Trophoblast cell (in vitro differentiated cells and primary cell): ENCODE results near the gene PDXP.

ENCODE experiments used
- DNase-seq, 2 donors: peaks; one replicate each; pipeline ENCODE4 v3.0.0-alpha.2; 2016
- H2AFZ ChIP-seq: 2 replicates; pipeline ENCODE4 v1.6.1; 2013; ENCODE audit warnings: low read length, moderate library complexity, mild to moderate bottlenecking; ENCODE audit not compliant: insufficient read depth, poor library complexity
- H2AK5ac ChIP-seq: 2 replicates; pipeline ENCODE4 v1.6.1; 2013; ENCODE audit warnings: mild to moderate bottlenecking, low read length
- H2BK120ac ChIP-seq: 2 replicates; pipeline ENCODE4 v1.6.1; 2013; ENCODE audit warnings: low read length, mild to moderate bottlenecking, moderate library complexity; ENCODE audit not compliant: insufficient read depth, poor library complexity
- H2BK12ac ChIP-seq: 2 replicates; pipeline ENCODE4 v1.6.1; 2013; ENCODE audit warnings: mild to moderate bottlenecking, low read length, moderate library complexity
- H2BK5ac ChIP-seq: 2 replicates; pipeline ENCODE4 v1.6.1; 2013; ENCODE audit warnings: low read length, low read depth, moderate library complexity, mild to moderate bottlenecking; ENCODE audit not compliant: poor library complexity
- H3K14ac ChIP-seq: 2 replicates; pipeline ENCODE4 v1.6.1; 2013; ENCODE audit warnings: mild to moderate bottlenecking, low read length
- H3K18ac ChIP-seq: 2 replicates; pipeline ENCODE4 v1.6.1; 2013; ENCODE audit warnings: mild to moderate bottlenecking, low read length
- H3K23ac ChIP-seq: 2 replicates; pipeline ENCODE4 v1.6.1; 2013; ENCODE audit warnings: low read length
- H3K27ac ChIP-seq: 2 replicates; pipeline ENCODE4 v1.5.1; 2013; ENCODE audit warnings: low read depth, mild to moderate bottlenecking, inconsistent platforms, low read length, moderate library complexity
- H3K27me3 ChIP-seq: 2 replicates; pipeline ENCODE4 v1.6.1; 2013; ENCODE audit warnings: inconsistent platforms, mild to moderate bottlenecking, low read length, moderate library complexity; ENCODE audit not compliant: insufficient read depth
- H3K36me3 ChIP-seq, 2 experiments: 1 replicate in 1 of 2; 2 replicates in 1 of 2; pipeline ENCODE4 v1.6.1; 2013; ENCODE audit warnings: low read length in 2 of 2, mild to moderate bottlenecking in 2 of 2, moderate library complexity in 1 of 2; ENCODE audit not compliant: insufficient read depth in 2 of 2, control insufficient read depth in 1 of 2
- H3K4ac ChIP-seq: 2 replicates; pipeline ENCODE4 v1.6.1; 2013; ENCODE audit warnings: low read depth, mild to moderate bottlenecking, low read length, moderate library complexity
- H3K4me1 ChIP-seq, 2 experiments: 1 replicate in 1 of 2; 2 replicates in 1 of 2; pipeline ENCODE4 v1.6.1; 2013; ENCODE audit warnings: low read length in 2 of 2, mild to moderate bottlenecking in 2 of 2, moderate library complexity in 1 of 2; ENCODE audit not compliant: insufficient read depth in 2 of 2, control insufficient read depth in 1 of 2
- H3K4me2 ChIP-seq: 2 replicates; pipeline ENCODE4 v1.6.1; 2013; ENCODE audit warnings: inconsistent platforms, mild to moderate bottlenecking, low read length, moderate library complexity
- H3K4me3 ChIP-seq: 2 replicates; pipeline ENCODE4 v1.5.1; 2013; ENCODE audit warnings: mild to moderate bottlenecking, low read depth, low read length, inconsistent platforms
- H3K79me1 ChIP-seq: one replicate; pipeline ENCODE4 v1.6.1; 2013; ENCODE audit warnings: low read length
- H3K79me2 ChIP-seq: 2 replicates; pipeline ENCODE4 v1.6.1; 2013; ENCODE audit warnings: low read length, mild to moderate bottlenecking; ENCODE audit not compliant: control insufficient read depth, insufficient read depth, poor library complexity
- H3K9ac ChIP-seq: 2 replicates; pipeline ENCODE4 v1.6.1; 2013; ENCODE audit warnings: mild to moderate bottlenecking, low read length
- H3K9me3 ChIP-seq: 2 replicates; pipeline ENCODE4 v1.6.1; 2013; ENCODE audit warnings: low read depth, mild to moderate bottlenecking, control low read depth, inconsistent platforms, low read length; ENCODE audit not compliant: insufficient read depth
- H4K12ac ChIP-seq: 2 replicates; pipeline ENCODE4 v1.6.1; 2013; ENCODE audit warnings: low read depth, mild to moderate bottlenecking, low read length, moderate library complexity
- H4K8ac ChIP-seq: 2 replicates; pipeline ENCODE4 v1.6.1; 2013; ENCODE audit warnings: low read depth, mild to moderate bottlenecking, low read length, moderate library complexity
- H4K91ac ChIP-seq: one replicate; pipeline ENCODE4 v1.6.1; 2013; ENCODE audit warnings: low read depth, mild to moderate bottlenecking, low read length, moderate library complexity
- WGBS: extraction: QIAGEN DNeasy Blood & Tissue Kit; methylation state at CpG from one replicate; pipeline ENCODE4 v1.1.7; 2013; ENCODE audit warnings: missing lambda C conversion rate; ENCODE audit not compliant: insufficient read length, insufficient coverage; ENCODE audit errors: extremely low coverage; 5-methylcytosine and 5-hydroxymethylcytosine counted together

Gene PDXP

DNA sequence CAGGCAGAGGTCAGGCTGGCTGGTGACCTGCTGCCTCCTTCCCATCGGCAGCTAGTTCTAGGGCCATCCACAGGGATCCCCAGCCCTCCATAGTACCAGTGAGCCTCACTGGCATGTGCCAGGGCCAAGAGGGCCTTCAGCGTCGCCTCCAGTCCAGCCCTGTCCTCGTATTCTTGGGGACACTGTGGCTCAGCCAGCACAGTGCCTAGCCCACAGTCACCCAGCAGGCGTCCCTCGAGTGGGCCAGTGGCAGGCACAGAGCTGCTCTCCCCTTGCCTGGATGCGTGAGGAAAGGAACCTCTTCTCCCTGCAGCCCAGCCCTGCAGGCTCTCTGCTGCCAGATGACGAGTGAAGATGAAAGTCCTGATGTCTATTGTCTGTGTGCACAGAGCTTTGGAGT is 29.7 kb upstream of the PDXP start:
- no peak overlapping the region for H3K23ac ChIP-seq
- peaks cover 3% of the 10 kb centered on the region for H3K79me1 ChIP-seq
- H4K12ac ChIP-seq, result no peak overlapping the region
- H4K91ac ChIP-seq, result no peak overlapping the region
- H2BK12ac ChIP-seq, result no peak overlapping the region
- WGBS, result no CpG with 5 or more reads among the region's 8 CpGs
- H2AK5ac ChIP-seq, result no peak overlapping the region
- H3K4me3 ChIP-seq, result no peak overlapping the region
- H2BK5ac ChIP-seq, result no peak overlapping the region
- H3K18ac ChIP-seq, result no peak overlapping the region
- H2BK120ac ChIP-seq, result no peak overlapping the region
- no peaks in the 10 kb centered on the region for H3K27me3 ChIP-seq
- peaks cover 4 to 8% of the 10 kb centered on the region in 2 experiments for H3K4me1 ChIP-seq
- DNase-seq, result no peak
- no peak overlapping the region for H3K9ac ChIP-seq
- no peak overlapping the region for H3K4ac ChIP-seq
- H2AFZ ChIP-seq, result no peak overlapping the region
- H3K79me2 ChIP-seq, result no peaks in the 10 kb centered on the region
- no peak overlapping the region for H3K27ac ChIP-seq
- no peak overlapping the region for H3K14ac ChIP-seq
- H4K8ac ChIP-seq, result no peak overlapping the region
- no peak overlapping the region for H3K4me2 ChIP-seq
- peaks cover 47 to 60% of the 10 kb centered on the region in 2 experiments for H3K36me3 ChIP-seq
- H3K9me3 ChIP-seq, result peaks cover 2% of the 10 kb centered on the region

DNA sequence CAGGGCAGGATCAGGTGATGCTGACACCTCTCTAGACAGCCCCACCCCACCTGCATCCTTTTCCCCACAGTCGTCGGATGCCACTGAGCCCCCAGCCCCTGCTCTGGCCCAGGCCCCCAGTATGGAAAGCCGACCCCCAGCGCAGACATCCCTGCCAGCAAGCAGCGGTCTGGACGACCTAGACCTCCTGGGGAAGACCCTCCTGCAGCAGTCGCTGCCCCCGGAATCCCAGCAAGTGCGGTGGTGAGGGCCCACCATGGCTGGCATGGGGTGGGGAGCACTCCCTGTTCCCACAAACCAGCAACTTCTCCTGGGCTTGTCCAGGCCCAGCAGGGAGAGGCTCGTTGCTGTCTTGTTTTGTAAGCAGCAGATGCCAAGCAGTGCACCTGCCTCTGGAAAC is 28.6 kb upstream of the PDXP start:
- no peak overlapping the region for H3K14ac ChIP-seq
- no peak overlapping the region for H2BK12ac ChIP-seq
- H2AFZ ChIP-seq, result no peak overlapping the region
- H3K4me3 ChIP-seq, result no peak overlapping the region
- H3K27ac ChIP-seq, result no peak overlapping the region
- peaks cover 38 to 50% of the 10 kb centered on the region in 2 experiments for H3K36me3 ChIP-seq
- no peak overlapping the region for H4K91ac ChIP-seq
- H3K79me2 ChIP-seq, result no peaks in the 10 kb centered on the region
- no peak for DNase-seq
- H3K18ac ChIP-seq, result no peak overlapping the region
- H3K9ac ChIP-seq, result no peak overlapping the region
- H3K4me2 ChIP-seq, result no peak overlapping the region
- no CpG with 5 or more reads among the region's 10 CpGs for WGBS
- H3K9me3 ChIP-seq, result peaks cover 2% of the 10 kb centered on the region
- no peak overlapping the region for H4K8ac ChIP-seq
- peaks cover 14 to 19% of the 10 kb centered on the region in 2 experiments for H3K4me1 ChIP-seq
- H2BK120ac ChIP-seq, result no peak overlapping the region
- H3K23ac ChIP-seq, result no peak overlapping the region
- no peak overlapping the region for H4K12ac ChIP-seq
- no peaks in the 10 kb centered on the region for H3K27me3 ChIP-seq
- peaks cover 5% of the 10 kb centered on the region for H3K79me1 ChIP-seq
- H2BK5ac ChIP-seq, result no peak overlapping the region
- no peak overlapping the region for H3K4ac ChIP-seq
- no peak overlapping the region for H2AK5ac ChIP-seq

DNA sequence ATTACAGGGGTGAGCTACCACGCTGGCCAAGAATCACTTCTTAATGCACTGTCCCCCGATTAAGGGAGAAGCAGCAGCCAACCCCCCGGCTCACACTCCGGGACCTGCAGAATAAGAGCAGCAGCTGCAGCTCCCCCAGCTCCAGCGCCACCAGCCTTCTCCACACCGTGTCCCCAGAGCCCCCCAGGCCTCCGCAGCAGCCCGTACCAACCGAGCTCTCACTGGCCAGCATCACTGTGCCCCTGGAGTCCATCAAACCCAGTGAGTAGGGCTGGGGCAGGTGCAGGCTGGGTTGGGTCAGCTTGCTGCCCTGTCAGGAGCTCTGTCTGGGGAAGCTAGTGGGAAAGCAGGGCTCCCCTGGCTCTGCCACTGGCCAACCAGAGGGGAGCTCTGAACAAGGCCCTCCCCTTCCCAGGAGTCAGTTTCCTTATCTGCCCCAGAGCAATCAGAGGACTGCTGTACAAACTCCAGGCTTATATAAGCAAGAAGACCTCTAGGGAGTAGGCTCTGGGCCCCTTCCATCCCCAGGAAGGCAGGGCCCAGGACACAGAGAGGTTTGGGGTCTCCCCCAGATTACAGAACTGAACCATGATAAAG is 27.6 kb upstream of the PDXP start:
- Histone ChIP-seq H2AFZ (no peak overlapping the region), H3K36me3 (peaks cover 30 to 43% of the 10 kb centered on the region in 2 experiments), H4K8ac (no peak overlapping the region), H3K79me1 (peaks cover 5% of the 10 kb centered on the region), H3K4me3 (no peak overlapping the region), H3K18ac (no peak overlapping the region), H3K9me3 (peaks cover 2% of the 10 kb centered on the region), H2BK120ac (no peak overlapping the region), H2BK12ac (no peak overlapping the region), H2BK5ac (no peak overlapping the region), H3K27me3 (no peaks in the 10 kb centered on the region), H3K23ac (no peak overlapping the region), H3K9ac (no peak overlapping the region), H4K12ac (no peak overlapping the region), H3K14ac (no peak overlapping the region), H3K27ac (no peak overlapping the region), H3K4me1 (peaks cover 14 to 19% of the 10 kb centered on the region in 2 experiments), H3K4me2 (no peak overlapping the region), H2AK5ac (no peak overlapping the region), H4K91ac (no peak overlapping the region), H3K4ac (no peak overlapping the region), H3K79me2 (no peaks in the 10 kb centered on the region)
- no CpG with 5 or more reads among the region's 9 CpGs for WGBS
- no peak for DNase-seq

DNA sequence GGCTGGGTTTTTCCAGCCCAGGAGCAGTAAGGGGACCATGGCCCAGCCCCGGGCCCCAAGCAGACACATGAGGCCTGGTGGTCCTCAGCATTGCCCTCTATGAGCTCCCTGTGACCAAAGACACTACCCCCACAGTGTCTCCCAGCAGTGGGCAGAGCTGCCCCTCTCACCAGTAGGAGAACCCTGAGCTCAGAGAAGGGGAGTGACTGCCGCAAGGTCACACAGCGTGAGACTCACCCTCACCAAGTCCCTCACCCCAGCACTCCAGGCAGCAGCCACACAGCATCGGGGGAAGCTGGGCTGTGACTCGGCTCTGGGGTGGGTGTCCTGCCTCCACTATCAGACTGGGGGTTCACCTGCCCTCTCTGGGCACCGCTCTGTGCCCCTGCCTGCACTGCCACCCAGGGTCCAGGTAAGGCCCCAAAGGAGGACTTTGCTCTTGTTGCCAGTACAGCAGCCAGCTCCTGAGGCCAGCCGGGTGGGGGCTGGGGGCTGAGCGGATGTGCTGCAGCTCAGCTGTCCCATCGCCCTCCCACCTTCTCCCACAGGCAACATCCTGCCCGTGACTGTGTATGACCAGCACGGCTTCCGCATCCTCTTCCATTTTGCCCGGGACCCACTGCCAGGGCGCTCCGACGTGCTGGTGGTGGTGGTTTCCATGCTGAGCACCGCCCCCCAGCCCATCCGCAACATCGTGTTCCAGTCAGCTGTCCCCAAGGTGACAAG is 26.9 kb upstream of the PDXP start:
- Histone ChIP-seq H3K27ac (no peak overlapping the region), H2BK5ac (no peak overlapping the region), H3K79me2 (no peaks in the 10 kb centered on the region), H2BK120ac (no peak overlapping the region), H4K91ac (no peak overlapping the region), H3K9ac (no peak overlapping the region), H3K4me2 (no peak overlapping the region), H2BK12ac (no peak overlapping the region), H4K12ac (no peak overlapping the region), H2AK5ac (no peak overlapping the region), H3K4me1 (peaks cover 17 to 20% of the 10 kb centered on the region in 2 experiments), H3K9me3 (peaks cover 2% of the 10 kb centered on the region), H3K4me3 (no peak overlapping the region), H3K23ac (no peak overlapping the region), H3K14ac (no peak overlapping the region), H3K27me3 (no peaks in the 10 kb centered on the region), H3K4ac (no peak overlapping the region), H3K36me3 (peaks cover 28 to 38% of the 10 kb centered on the region in 2 experiments), H3K18ac (no peak overlapping the region), H3K79me1 (peaks cover 5% of the 10 kb centered on the region), H4K8ac (no peak overlapping the region), H2AFZ (no peak overlapping the region)
- WGBS, result no CpG with 5 or more reads among the region's 19 CpGs
- no peak for DNase-seq
